Psoas muscle (tissue), 8 donors: ENCODE data around the gene FGF10. TPM values are rescaled to one million over a fixed set of nuclear protein-coding genes. Genes with fewer than 3 reads are reported as not detected.

Experiments
- ATAC-seq, 4 donors: fragments of 200-7000 bp; cut with Tn5 transposase; one replicate each; pipeline ENCODE4 v1.9.1; 2020; ENCODE audit warnings: moderate library complexity in 3 of 4, mild to moderate bottlenecking in 2 of 4
- DNase-seq, 2 donors: peaks; one replicate each; pipeline ENCODE4 v3.0.0-alpha.2; 2020
- H3K27ac ChIP-seq: fragments of 200-600 bp; one replicate; pipeline ENCODE4 v1.8.0; 2022
- H3K27me3 ChIP-seq, 3 donors: fragments of 200-600 bp in 1 of 3; one replicate each; pipeline versions ENCODE4 v1.6.1 to v1.8.0; 2013 to 2022; ENCODE audit warnings: low read length in 2 of 3, mild to moderate bottlenecking in 2 of 3, moderate library complexity in 1 of 3; ENCODE audit not compliant: insufficient read depth in 3 of 3
- H3K36me3 ChIP-seq, 2 donors: fragments of 200-600 bp in 1 of 2; one replicate each; pipeline versions ENCODE4 v1.6.1 to v1.8.0; 2013 to 2022; ENCODE audit warnings: low read depth in 1 of 2, mild to moderate bottlenecking in 1 of 2, moderate library complexity in 1 of 2; ENCODE audit not compliant: insufficient read depth in 1 of 2
- H3K4me1 ChIP-seq: fragments of 200-600 bp; one replicate; pipeline ENCODE4 v1.8.0; 2022
- H3K4me3 ChIP-seq: fragments of 200-600 bp; one replicate; pipeline ENCODE4 v1.8.0; 2022; ENCODE audit warnings: mild to moderate bottlenecking
- H3K9me3 ChIP-seq: fragments of 200-600 bp; one replicate; pipeline ENCODE4 v1.8.0; 2022
- WGBS, 3 donors: extraction: QIAGEN DNeasy Blood & Tissue Kit; methylation state at CpG; one replicate each; pipeline versions ENCODE4 v1.1.6 to v1.1.7; 2013; 5-methylcytosine and 5-hydroxymethylcytosine counted together
- intact Hi-C, 2 donors: fragments of 100-400 bp; cut with DNase I; formaldehyde crosslinking; loops; one replicate each; pipeline versions ENCODE4 v1.11.0 to v1.14.2; 2022
- polyA plus RNA-seq, 3 donors: library from polyadenylated mRNA; stranded (reverse); fragments of 200-250 nt; gene quantifications; one replicate each; pipeline ENCODE4 v1.2.3, GENCODE V29; 2013
- total RNA-seq, 4 donors: library from RNA; stranded (reverse); fragmentation: NEBNext Ultra II Directional in 2 of 4; extraction: Animal tissue kit (Norgen Biotek cat#: 25700) in 2 of 4; gene quantifications; one replicate each; pipeline versions ENCODE4 v1.2.1 to v1.2.4, GENCODE V29; 2021 to 2023
- TF ChIP-seq, protein P1 (sequence below): fragments of 200-600 bp; IDR thresholded peaks from one replicate; pipeline ENCODE4 v1.8.0; 2022; ENCODE audit warnings: antibody characterized with exemption
- donor health status: healthy with polysubstance abuse.
- donor health status: DM: no; HTN: no; CAD: no; lungs with moderate emphysema.
- donor health status: Bipolar disorder and iron deficiency.
- donor health status: healthy.
- donor health status: DM: yes; HTN: yes; CAD: no.
- donor health status: DM: no; HTN: no; CAD: no.
- donor health status: DM: no; HTN: no; CAD: no.
- donor health status: DM: yes; HTN: yes; CAD: no.

The FGF10 gene
- total and polyA plus RNA-seq, 7 donors, result 0.21 to 1.8 (median 0.86) TPM

DNA sequence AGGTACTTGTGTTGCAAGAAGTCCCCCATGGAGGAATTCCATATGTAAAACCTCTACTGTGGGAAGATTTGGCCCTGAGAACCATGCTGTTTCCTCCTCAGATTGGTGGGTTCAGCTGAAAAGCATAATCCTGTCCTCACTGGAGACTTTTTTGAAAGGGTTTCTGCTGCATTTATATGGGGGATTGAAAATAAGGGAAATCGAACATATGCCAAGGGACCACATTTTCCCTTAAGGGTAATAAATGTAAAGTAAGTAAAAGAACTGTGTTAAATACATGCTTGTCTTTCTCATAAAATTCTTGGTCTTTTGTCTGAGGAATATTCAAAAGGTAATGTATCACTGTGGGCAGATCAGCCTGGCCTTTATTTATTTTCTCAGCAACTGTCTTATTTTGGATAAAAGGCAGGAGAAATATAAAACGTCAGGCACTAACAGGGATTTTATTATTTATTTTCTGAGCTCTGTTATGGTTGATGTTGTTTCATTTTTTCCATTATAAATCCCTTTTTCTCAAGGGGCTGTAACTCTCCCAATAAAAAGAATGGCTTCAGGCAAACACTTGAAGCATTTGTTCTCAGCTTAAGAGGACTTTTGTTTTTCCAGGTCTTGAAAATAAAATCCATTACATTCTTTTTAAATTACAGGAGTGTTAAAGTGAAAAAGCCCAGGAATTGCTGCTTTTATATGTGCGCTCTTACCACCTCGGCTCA, 131.4 kb downstream of the FGF10 start:
- 32 to 42% (median 38%) methylated on average over 4 of the region's 4 CpGs for WGBS, 3 donors
- H3K27ac ChIP-seq, result no peak overlapping the region
- no peaks in the 10 kb centered on the region for H3K36me3 ChIP-seq
- TF ChIP-seq, protein P1, sequence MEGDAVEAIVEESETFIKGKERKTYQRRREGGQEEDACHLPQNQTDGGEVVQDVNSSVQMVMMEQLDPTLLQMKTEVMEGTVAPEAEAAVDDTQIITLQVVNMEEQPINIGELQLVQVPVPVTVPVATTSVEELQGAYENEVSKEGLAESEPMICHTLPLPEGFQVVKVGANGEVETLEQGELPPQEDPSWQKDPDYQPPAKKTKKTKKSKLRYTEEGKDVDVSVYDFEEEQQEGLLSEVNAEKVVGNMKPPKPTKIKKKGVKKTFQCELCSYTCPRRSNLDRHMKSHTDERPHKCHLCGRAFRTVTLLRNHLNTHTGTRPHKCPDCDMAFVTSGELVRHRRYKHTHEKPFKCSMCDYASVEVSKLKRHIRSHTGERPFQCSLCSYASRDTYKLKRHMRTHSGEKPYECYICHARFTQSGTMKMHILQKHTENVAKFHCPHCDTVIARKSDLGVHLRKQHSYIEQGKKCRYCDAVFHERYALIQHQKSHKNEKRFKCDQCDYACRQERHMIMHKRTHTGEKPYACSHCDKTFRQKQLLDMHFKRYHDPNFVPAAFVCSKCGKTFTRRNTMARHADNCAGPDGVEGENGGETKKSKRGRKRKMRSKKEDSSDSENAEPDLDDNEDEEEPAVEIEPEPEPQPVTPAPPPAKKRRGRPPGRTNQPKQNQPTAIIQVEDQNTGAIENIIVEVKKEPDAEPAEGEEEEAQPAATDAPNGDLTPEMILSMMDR, result no peak
- no peaks in the 10 kb centered on the region for H3K27me3 ChIP-seq
- no peaks in the 10 kb centered on the region for H3K4me1 ChIP-seq
- H3K9me3 ChIP-seq, result no peaks in the 10 kb centered on the region
- DNase-seq (no peak), ATAC-seq (no peak)
- H3K4me3 ChIP-seq, result no peak overlapping the region
- intact Hi-C loops, result no loop called here

DNA sequence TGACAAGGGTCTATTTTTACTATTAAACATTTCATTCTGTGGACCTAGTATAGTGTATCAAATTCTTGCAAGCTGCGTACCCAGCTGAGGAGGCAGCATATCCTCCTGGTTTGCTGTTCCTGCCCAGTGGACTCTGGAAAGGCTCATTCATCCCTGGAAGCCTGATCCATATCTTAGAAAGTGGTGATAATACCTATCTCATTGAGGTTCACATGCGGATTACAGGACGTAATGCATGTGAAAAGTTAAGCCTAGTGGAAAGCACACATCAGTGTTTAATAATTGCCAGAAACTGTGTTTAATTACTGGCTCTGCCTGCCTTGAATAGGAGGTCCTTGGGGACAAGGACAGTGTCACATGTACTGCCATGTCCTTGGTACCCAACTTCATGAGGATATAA, 132.0 kb downstream of the FGF10 start:
- Histone ChIP-seq H3K9me3 (no peaks in the 10 kb centered on the region), H3K36me3 (no peaks in the 10 kb centered on the region), H3K4me3 (no peak overlapping the region), H3K27ac (no peak overlapping the region), H3K4me1 (no peaks in the 10 kb centered on the region), H3K27me3 (no peaks in the 10 kb centered on the region)
- 53 to 66% (median 63%) methylated on average over 3 of the region's 3 CpGs for WGBS, 3 donors
- TF ChIP-seq, protein P1, result no peak
- DNase-seq, result no peak
- no peak for ATAC-seq
- intact Hi-C loops, result no loop called here
